SK-N-SH (cell line): ENCODE data around the gene BIN2.

ENCODE experiments used
- CTCF ChIP-seq: fragments of 200-600 bp; sonication (generic); IDR thresholded peaks from 2 replicates; pipeline ENCODE4 v1.6.1; 2017; ENCODE audit warnings: antibody characterized with exemption, mild to moderate bottlenecking, moderate library complexity
- EZH2phosphoT487 ChIP-seq: fragments of 200-600 bp; sonication (generic); IDR thresholded peaks from 2 replicates; pipeline ENCODE4 v1.6.1; 2017; ENCODE audit warnings: low read depth, mixed run types, mild to moderate bottlenecking, antibody characterized with exemption, moderate library complexity, borderline replicate concordance
- FOXJ3 ChIP-seq: sonication (generic); formaldehyde crosslinking; IDR thresholded peaks from 2 replicates; pipeline ENCODE4 v1.5.1; 2020; ENCODE audit warnings: mild to moderate bottlenecking, missing genetic modification reagents
- GABPA ChIP-seq: IDR thresholded peaks from 2 replicates; pipeline ENCODE4 v1.4.0; 2012; ENCODE audit warnings: low read depth, mild to moderate bottlenecking
- JUND ChIP-seq: IDR thresholded peaks from 2 replicates; pipeline ENCODE4 v1.4.0; 2012
- MAX ChIP-seq: IDR thresholded peaks from 2 replicates; pipeline ENCODE4 v1.4.0; 2012; ENCODE audit warnings: low read depth
- NFIC ChIP-seq: IDR thresholded peaks from 2 replicates; pipeline ENCODE4 v1.4.0; 2012; ENCODE audit warnings: borderline replicate concordance
- POLR2AphosphoS5 ChIP-seq: IDR thresholded peaks from 2 replicates; pipeline ENCODE4 v1.6.1; 2012; ENCODE audit warnings: low read depth, low read length
- RAD21 ChIP-seq: IDR thresholded peaks from 2 replicates; pipeline ENCODE4 v1.6.1; 2012; ENCODE audit warnings: mild to moderate bottlenecking, low read length
- SIN3A ChIP-seq: IDR thresholded peaks from 2 replicates; pipeline ENCODE4 v1.6.1; 2012; ENCODE audit warnings: low read depth, mild to moderate bottlenecking, low read length, moderate library complexity, borderline replicate concordance
- SMC3 ChIP-seq: IDR thresholded peaks from 2 replicates; pipeline ENCODE4 v1.6.1; 2012; ENCODE audit warnings: low read depth, low read length, improper control_type of control experiment
- TAF1 ChIP-seq: IDR thresholded peaks from 2 replicates; pipeline ENCODE4 v1.6.1; 2012; ENCODE audit warnings: low read depth, mild to moderate bottlenecking, low read length, moderate library complexity, borderline replicate concordance

GRCh38 chr12:51369581-51369980 is 45.6 kb upstream of the BIN2 start:
- TF ChIP-seq SMC3 (no peak), GABPA (no peak), RAD21 (no peak), FOXJ3 (no peak), SIN3A (no peak), NFIC (no peak), MAX (no peak), CTCF (no peak), JUND (no peak), EZH2phosphoT487 (no peak), TAF1 (no peak), POLR2AphosphoS5 (no peak)
